Adrenal gland (tissue), 5 donors: ENCODE measurements around the gene PXT1.

Source experiments
- CTCF ChIP-seq, 6 experiments: fragments of 450-650 bp in 4 of 6; fragments of 200-600 bp in 2 of 6; sonication (generic) in 1 of 6; IDR thresholded peaks; 1 replicate in 5 of 6; 2 replicates in 1 of 6; pipeline versions ENCODE4 v1.5.1 to v1.8.0; 2016 to 2021; ENCODE audit warnings: antibody characterized with exemption in 6 of 6, mild to moderate bottlenecking in 2 of 6, moderate library complexity in 1 of 6
- POLR2A ChIP-seq, 2 donors: fragments of 450-650 bp; IDR thresholded peaks; one replicate each; pipeline ENCODE4 v1.6.1; 2017; ENCODE audit warnings: antibody characterized with exemption in 2 of 2, mild to moderate bottlenecking in 2 of 2, moderate library complexity in 1 of 2
- donor health status: DM: no; HTN: no; CAD: no.

DNA sequence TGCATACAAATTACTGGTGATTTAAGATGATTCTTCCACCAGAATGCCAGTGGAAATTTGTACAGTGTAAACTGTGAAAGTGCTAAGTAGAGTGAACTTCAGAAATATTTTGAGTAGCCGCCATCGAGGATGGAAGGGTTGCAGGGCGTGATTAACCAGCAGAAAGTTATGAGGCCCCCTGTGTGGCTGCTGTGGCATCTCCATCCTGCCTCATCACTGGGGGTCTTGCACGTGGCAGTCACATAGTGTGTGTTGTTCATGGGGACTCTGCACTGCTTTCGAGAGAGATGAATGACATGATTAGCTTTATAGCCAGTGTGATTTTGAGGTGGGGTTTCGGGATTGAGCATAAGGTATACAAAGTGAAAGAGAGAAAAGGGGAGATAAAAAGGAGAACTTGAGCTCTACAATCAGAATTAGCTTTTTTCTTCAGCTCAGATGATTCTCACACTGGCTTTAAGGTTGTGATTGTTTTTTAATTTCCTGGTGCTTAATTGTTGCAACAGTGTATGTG, 26.6 kb upstream of the PXT1 start:
- TF ChIP-seq CTCF (IDR thresholded peaks at IDR 0.05) = no peak
- TF ChIP-seq POLR2A (IDR thresholded peaks at IDR 0.05) = no peak
